Sigmoid colon (tissue), 7 donors: ENCODE results near the gene MEMO1. TPM values are rescaled to one million over a fixed set of nuclear protein-coding genes. Genes with fewer than 3 reads are reported as not detected.
"Not testable (repeated sequence)": the region's sequence is repeated elsewhere in the genome, so short reads cannot be mapped to it uniquely, and the experiment has no call there.

Experiments
- DNase-seq: peaks from one replicate; pipeline ENCODE4 v3.0.0-alpha.2; 2019
- H3K27ac ChIP-seq, 4 donors: fragments of 200-600 bp; sonication (generic); one replicate each; pipeline ENCODE4 v1.5.1; 2016 to 2019; ENCODE audit warnings: mild to moderate bottlenecking in 1 of 4
- H3K27me3 ChIP-seq, 3 donors: fragments of 200-600 bp; sonication (generic); one replicate each; pipeline ENCODE4 v1.5.1; 2019; ENCODE audit warnings: mild to moderate bottlenecking in 1 of 3
- H3K36me3 ChIP-seq, 4 donors: fragments of 200-600 bp; sonication (generic); one replicate each; pipeline ENCODE4 v1.5.1; 2016 to 2019
- H3K4me1 ChIP-seq, 4 donors: fragments of 200-600 bp; sonication (generic); one replicate each; pipeline ENCODE4 v1.5.1; 2017 to 2019
- H3K4me3 ChIP-seq, 4 donors: fragments of 200-600 bp; sonication (generic); one replicate each; pipeline ENCODE4 v1.5.1; 2017 to 2019; ENCODE audit warnings: mild to moderate bottlenecking in 2 of 4, moderate library complexity in 1 of 4
- H3K9me3 ChIP-seq, 4 donors: fragments of 200-600 bp in 3 of 4; sonication (generic) in 3 of 4; one replicate each; pipeline versions ENCODE4 v1.5.1 to v1.6.1; 2013 to 2019
- EP300 ChIP-seq, 4 donors: sonication (generic); formaldehyde crosslinking; IDR thresholded peaks; one replicate each; pipeline ENCODE4 v1.6.1; 2017; ENCODE audit warnings: antibody characterized with exemption in 4 of 4
- POLR2A ChIP-seq, 2 donors: fragments of 450-650 bp; IDR thresholded peaks; one replicate each; pipeline ENCODE4 v1.6.1; 2016; ENCODE audit warnings: antibody characterized with exemption in 2 of 2, mild to moderate bottlenecking in 2 of 2, moderate library complexity in 2 of 2
- POLR2AphosphoS5 ChIP-seq, 4 donors: sonication (generic); formaldehyde crosslinking; IDR thresholded peaks; one replicate each; pipeline ENCODE4 v1.6.1; 2017; ENCODE audit warnings: antibody characterized with exemption in 4 of 4
- WGBS, 2 donors: extraction: QIAGEN DNeasy Blood & Tissue Kit; methylation state at CpG; one replicate each; pipeline ENCODE4 v1.1.7; 2013; 5-methylcytosine and 5-hydroxymethylcytosine counted together
- intact Hi-C: fragments of 100-400 bp; cut with DNase I; formaldehyde crosslinking; loops from one replicate; pipeline ENCODE4 v1.15.1; 2023
- polyA plus RNA-seq, 3 donors: library from polyadenylated mRNA; stranded (reverse); fragments of 200-250 nt; gene quantifications; one replicate each; pipeline ENCODE4 v1.2.3, GENCODE V29; 2013
- total RNA-seq, 4 donors: library from RNA; depleted of rRNA; stranded (reverse); fragments of >200 nt; gene quantifications; one replicate each; pipeline ENCODE4 v1.1.0, GENCODE V29; 2016
- TF ChIP-seq, protein P1 (sequence below), 4 experiments: fragments of 450-650 bp in 3 of 4; fragments of 200-600 bp in 1 of 4; IDR thresholded peaks; one replicate each; pipeline ENCODE4 v1.5.1; 2016 to 2019; ENCODE audit warnings: antibody characterized with exemption in 4 of 4, mild to moderate bottlenecking in 3 of 4, moderate library complexity in 2 of 4
- donor health status: healthy with polysubstance abuse.
- donor health status: Bipolar disorder and iron deficiency.
- donor health status: healthy.

MEMO1 gene
- total and polyA plus RNA-seq, 7 donors = 18.3 to 39.6 (median 29.6) TPM

DNA sequence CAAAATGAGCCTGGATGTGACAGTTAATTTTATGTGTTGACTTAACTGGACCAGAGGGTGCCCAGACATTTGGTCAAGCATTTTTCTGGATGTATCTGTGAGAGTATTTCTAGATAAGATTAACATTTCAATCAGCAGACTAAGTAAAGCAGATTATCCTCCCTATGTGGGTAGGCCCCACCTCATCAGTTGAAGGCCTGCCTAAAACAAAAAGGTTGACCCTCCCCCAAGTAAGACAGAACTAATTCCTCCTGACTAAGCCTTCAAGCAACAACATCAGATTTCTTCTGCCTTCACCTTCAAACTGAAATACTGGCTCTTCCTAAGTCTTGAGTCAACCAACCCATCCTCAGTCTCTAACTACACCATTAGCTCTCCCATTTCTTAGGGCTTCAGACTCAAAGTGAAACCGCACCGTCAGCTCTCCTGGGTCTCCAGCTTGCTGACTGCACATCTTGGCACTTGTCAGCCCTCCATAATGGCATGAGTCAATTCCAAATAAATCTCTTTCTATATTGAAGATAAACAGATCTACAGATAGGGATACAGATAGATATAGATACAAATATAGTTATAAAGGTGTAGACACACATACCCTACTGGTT lies 47.9 kb downstream of the MEMO1 start:
- no peak for DNase-seq
- no peaks in the 10 kb centered on the region for H3K27me3 ChIP-seq
- TF ChIP-seq EP300 (IDR thresholded peaks at IDR 0.05) = no peak
- H3K4me3 ChIP-seq = no peak overlapping the region
- WGBS, 2 donors = 88 to 97% methylated on average over 2 of the region's 2 CpGs
- H3K4me1 ChIP-seq = peaks cover 0 to 11% (median 5%) of the 10 kb centered on the region in 4 donors
- H3K27ac ChIP-seq = no peak overlapping the region
- no peaks in the 10 kb centered on the region for H3K9me3 ChIP-seq
- intact Hi-C loops = no loop called here
- no peaks in the 10 kb centered on the region for H3K36me3 ChIP-seq

DNA sequence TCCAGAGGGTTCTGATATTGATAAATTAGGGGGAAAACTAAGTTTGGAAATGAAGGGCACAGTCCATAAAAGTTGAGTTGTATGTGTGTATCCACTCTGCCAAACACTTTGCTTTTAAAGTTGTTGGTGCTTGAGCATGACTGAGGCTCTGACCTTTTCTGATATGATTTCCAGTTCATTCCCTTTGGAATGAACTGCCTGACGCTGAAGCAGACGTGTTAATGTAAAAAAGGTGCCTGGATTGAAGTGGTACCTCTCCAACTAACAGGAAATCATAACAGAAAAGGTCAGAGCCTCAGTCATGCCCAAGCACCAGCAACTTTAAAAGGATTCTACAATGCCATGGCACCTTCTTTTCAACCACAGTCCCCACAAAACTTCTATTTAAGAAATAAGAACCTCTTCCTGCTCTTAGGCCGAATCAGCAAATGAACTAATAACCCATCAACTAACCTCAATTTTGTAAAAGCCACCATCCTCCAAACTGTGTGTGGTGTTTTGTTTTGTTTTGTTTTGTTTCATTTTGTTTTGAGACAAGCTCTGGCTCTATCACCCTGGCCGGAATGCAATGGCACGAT lies 52.6 kb downstream of the MEMO1 start:
- peaks cover 0 to 12% (median 5%) of the 10 kb centered on the region in 4 donors for H3K4me1 ChIP-seq
- no peaks in the 10 kb centered on the region for H3K27me3 ChIP-seq
- H3K36me3 ChIP-seq = no peaks in the 10 kb centered on the region
- no peak overlapping the region for H3K27ac ChIP-seq
- no peak for TF ChIP-seq POLR2AphosphoS5 (IDR thresholded peaks at IDR 0.05)
- TF ChIP-seq, protein P1, sequence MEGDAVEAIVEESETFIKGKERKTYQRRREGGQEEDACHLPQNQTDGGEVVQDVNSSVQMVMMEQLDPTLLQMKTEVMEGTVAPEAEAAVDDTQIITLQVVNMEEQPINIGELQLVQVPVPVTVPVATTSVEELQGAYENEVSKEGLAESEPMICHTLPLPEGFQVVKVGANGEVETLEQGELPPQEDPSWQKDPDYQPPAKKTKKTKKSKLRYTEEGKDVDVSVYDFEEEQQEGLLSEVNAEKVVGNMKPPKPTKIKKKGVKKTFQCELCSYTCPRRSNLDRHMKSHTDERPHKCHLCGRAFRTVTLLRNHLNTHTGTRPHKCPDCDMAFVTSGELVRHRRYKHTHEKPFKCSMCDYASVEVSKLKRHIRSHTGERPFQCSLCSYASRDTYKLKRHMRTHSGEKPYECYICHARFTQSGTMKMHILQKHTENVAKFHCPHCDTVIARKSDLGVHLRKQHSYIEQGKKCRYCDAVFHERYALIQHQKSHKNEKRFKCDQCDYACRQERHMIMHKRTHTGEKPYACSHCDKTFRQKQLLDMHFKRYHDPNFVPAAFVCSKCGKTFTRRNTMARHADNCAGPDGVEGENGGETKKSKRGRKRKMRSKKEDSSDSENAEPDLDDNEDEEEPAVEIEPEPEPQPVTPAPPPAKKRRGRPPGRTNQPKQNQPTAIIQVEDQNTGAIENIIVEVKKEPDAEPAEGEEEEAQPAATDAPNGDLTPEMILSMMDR (IDR thresholded peaks at IDR 0.05) = no peak
- no peak for TF ChIP-seq EP300 (IDR thresholded peaks at IDR 0.05)
- TF ChIP-seq POLR2A (IDR thresholded peaks at IDR 0.05) = no peak
- no peak for DNase-seq
- H3K4me3 ChIP-seq = no peak overlapping the region
- 78 to 90% methylated on average over 5 of the region's 5 CpGs for WGBS, 2 donors
- no peaks in the 10 kb centered on the region for H3K9me3 ChIP-seq
- intact Hi-C loops = no loop called here

DNA sequence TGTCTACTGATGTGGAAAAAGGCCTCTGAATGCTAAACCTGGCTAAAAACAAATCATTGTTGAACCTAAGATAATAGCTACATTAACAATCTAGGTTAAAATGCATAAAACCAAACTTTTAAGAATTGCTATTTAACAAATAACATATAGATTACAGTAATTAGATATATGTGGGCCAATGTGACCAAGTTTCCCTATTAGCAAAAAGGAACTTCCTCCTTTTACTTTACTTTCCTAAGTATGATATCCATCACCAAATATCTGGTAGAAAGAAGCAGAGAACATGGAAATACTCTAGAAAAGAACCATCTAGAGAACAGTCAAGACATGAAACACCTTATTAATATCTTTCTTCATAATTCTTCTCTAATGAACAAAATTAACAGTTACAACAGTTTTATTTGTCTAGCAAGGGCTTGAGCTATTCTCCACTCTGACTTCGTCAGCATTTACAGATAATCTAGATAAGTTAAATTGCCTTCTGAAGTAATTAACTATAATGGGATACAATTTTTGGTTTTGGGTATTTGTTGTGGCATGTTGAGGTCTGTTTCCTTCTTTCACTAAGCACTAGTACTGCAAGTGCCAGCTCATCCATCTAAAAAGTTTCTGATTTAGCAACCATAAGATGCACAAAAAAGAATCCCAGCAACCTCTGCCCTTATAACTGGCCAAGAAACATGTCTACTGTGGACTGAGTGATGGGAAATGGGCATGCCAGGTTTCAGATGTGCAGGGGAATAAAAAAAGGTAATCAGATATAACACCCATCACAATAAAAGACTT lies 53.3 kb downstream of the MEMO1 start:
- TF ChIP-seq POLR2A (IDR thresholded peaks at IDR 0.05) (no peak), POLR2AphosphoS5 (IDR thresholded peaks at IDR 0.05) (no peak), EP300 (IDR thresholded peaks at IDR 0.05) (no peak)
- TF ChIP-seq, protein P1 (IDR thresholded peaks at IDR 0.05) = no peak
- intact Hi-C loops = no loop called here
- Histone ChIP-seq H3K4me3 (no peak overlapping the region), H3K4me1 (peaks cover 0 to 12% (median 5%) of the 10 kb centered on the region in 4 donors), H3K9me3 (no peaks in the 10 kb centered on the region), H3K27me3 (no peaks in the 10 kb centered on the region), H3K36me3 (no peaks in the 10 kb centered on the region), H3K27ac (no peak overlapping the region)
- no peak for DNase-seq
- WGBS, 2 donors = 58 to 80% methylated on average over 1 of the region's 1 CpG

DNA sequence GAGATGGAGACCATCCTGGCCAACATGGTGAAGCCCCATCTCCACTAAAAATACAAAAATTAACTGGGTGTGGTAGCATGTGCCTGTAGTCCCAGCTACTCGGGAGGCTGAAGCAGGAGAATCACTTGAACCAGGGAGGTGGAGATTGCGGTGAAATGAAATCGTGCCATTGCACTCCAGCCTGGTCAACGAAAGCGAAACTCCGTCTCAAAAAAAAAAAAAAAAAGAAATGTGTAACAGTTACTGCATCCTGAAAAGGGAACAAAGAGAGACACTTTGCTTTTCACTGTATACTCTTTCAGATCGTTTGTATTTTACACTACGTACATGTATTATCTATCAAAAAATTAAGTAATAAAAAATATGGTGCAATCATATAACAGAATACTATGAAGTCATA lies 53.9 kb downstream of the MEMO1 start:
- intact Hi-C loops, H3K4me3 ChIP-seq, H3K27me3 ChIP-seq, H3K27ac ChIP-seq, DNase-seq, H3K9me3 ChIP-seq, H3K36me3 ChIP-seq: not testable (repeated sequence)
- 79 to 88% methylated on average over 8 of the region's 8 CpGs for WGBS, 2 donors
- peaks cover 0 to 12% (median 5%) of the 10 kb centered on the region in 4 donors for H3K4me1 ChIP-seq

DNA sequence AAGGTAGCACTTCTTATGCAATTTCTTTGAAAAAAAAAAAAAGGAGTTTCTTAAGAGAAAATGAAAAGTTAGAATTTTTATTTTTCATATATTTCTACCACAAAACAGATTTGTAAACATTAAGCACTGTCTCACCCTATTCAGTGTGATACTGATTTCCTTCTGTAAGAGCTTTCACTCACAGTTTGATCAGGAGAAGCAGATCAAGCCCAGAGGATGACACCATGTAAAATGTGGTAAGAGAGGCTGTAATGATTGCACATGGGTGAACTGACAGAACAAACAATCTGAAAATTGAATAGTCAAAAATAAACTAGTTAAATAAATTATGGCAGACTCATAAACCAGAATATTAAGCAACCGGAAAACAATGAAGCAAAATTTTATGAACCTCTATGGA lies 54.5 kb downstream of the MEMO1 start:
- Histone ChIP-seq H3K9me3 (no peaks in the 10 kb centered on the region), H3K4me3 (no peak overlapping the region), H3K4me1 (peaks cover 0 to 11% (median 5%) of the 10 kb centered on the region in 4 donors), H3K36me3 (no peaks in the 10 kb centered on the region), H3K27me3 (no peaks in the 10 kb centered on the region), H3K27ac (no peak overlapping the region)
- WGBS, 2 donors = 96 to 98% methylated on average over 1 of the region's 1 CpG
- intact Hi-C loops = no loop called here
- no peak for DNase-seq
- TF ChIP-seq POLR2AphosphoS5 (IDR thresholded peaks at IDR 0.05) (no peak), POLR2A (IDR thresholded peaks at IDR 0.05) (no peak), EP300 (IDR thresholded peaks at IDR 0.05) (no peak)
- TF ChIP-seq, protein P1 (IDR thresholded peaks at IDR 0.05) = no peak

DNA sequence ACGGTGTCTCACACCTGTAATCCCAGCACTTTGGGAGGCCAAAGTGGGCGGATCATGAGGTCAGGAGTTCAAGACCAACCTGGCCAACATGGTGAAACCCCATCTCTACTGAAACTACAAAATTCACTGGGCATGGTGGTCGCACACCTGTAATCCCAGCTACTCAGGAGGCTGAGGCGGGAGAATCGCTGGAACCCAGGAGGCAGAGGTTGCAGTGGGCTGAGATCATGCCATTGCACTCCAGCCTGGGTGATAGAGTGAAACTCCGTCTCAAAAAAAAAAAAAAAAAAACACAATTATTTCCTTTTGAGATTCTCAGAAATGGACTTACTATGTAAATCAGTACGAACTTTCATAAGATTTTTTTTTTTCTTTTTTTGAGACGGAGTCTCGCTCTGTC lies 57.7 kb downstream of the MEMO1 start:
- WGBS, 2 donors = 95 to 97% methylated on average over 9 of the region's 9 CpGs
- H3K36me3 ChIP-seq, intact Hi-C loops, DNase-seq, H3K4me3 ChIP-seq, H3K4me1 ChIP-seq, H3K27me3 ChIP-seq, H3K9me3 ChIP-seq, H3K27ac ChIP-seq: not testable (repeated sequence)
